ENCODE results near the gene ZMYND19.

ZMYND19 gene

DNA sequence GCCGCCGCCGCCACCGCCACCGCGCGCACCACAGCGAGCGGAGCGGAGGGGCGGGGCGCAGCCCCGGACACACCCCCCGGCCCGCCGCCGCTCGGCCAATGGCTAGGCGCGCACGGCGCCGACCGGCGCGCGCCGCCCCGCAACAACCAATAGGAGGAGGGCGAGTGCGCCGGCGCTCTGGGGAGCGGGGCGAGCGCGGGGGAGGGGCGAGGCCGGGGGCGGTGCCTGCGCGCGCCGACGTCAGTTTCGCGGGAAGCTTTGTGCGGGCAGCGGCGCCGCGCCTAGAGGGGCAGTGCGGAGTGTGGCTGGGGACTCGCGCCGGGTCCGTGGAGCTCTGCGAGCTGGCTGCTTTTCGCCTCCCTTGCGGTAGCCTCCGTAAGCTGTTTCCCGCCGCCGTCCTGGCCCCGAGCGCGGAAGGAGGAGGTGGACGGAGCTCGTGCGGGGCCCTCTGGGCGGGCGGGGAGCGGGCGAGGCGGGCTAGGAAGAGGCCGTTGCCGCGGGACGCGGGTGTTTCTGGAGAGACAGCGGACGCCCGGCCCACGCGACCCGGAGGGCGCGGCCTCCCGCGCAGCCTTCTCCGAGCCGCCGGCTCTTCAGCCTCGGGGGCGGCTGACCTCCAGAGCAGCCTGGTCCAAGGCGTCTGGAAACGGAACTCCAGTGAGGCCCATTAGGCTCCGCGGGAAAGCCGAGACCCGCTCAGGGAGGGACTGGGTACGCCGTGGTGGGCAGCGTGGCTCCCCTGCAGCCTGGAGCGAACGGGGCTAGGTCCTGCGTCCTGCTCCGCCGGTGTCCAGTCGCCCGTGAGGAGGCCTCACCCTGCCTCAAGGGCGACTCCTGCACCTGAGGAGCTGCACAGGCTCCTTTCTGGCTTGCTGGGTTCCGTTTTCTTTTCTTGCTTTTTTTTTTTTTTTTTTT, at the start of gene ZMYND19:
Gene ZMYND19 (minus strand): TSS at position 44 of the 915 bp plus-strand sequence. CDS start 249 bp downstream, outside the sequence.
- Histone ChIP-seq H3K4me2 (ENCODE audit: low read depth, low read length) (peak within 1 kb of the TSS; percentile 100), H3K4me1 (ENCODE audit: low read length) (peaks cover 6% of the 10 kb centered on the region), H3K4me3 (ENCODE audit: low read length) (peak within 1 kb of the TSS; percentile 93), H3K79me2 (ENCODE audit: low read length) (peaks cover 36% of the 10 kb centered on the region), H3K36me3 (replicated peaks; ENCODE audit: insufficient read depth, low read length) (peaks cover 6% of the 10 kb centered on the region; the same call in 1 of the 2 replicates), H2AFZ (ENCODE audit: low read length) (peak within 1 kb of the TSS; percentile 82), H3K9ac (ENCODE audit: low read length) (peak within 1 kb of the TSS; percentile 87), H3F3A (ENCODE audit: insufficient read depth, low read length) (no peaks in the 10 kb centered on the region), H3K27me3 (replicated peaks; ENCODE audit: insufficient read depth, low read length) (no peaks in the 10 kb centered on the region), H3K9me3 (replicated peaks; ENCODE audit: insufficient read depth, low read length) (no peaks in the 10 kb centered on the region), H3K27ac (ENCODE audit: low read length) (peak within 1 kb of the TSS; percentile 13; the same call in 1 of the 2 replicates), H3K9me2 (replicated peaks; ENCODE audit: insufficient read depth, low read length) (no peaks in the 10 kb centered on the region), H4K20me1 (ENCODE audit: insufficient read depth, low read length) (no peaks in the 10 kb centered on the region; the same call in 1 of the 2 replicates)
- peak; percentile 87 for DNase-seq
- TF ChIP-seq CTCF (IDR thresholded peaks at IDR 0.05; ENCODE audit: low read length) (no peak), EZH2phosphoT487 (IDR thresholded peaks at IDR 0.05; ENCODE audit: low read length) (no peak), EZH2 (optimal IDR thresholded peaks at IDR 0.05; ENCODE audit: low read depth, low read length) (no peak)

DNA sequence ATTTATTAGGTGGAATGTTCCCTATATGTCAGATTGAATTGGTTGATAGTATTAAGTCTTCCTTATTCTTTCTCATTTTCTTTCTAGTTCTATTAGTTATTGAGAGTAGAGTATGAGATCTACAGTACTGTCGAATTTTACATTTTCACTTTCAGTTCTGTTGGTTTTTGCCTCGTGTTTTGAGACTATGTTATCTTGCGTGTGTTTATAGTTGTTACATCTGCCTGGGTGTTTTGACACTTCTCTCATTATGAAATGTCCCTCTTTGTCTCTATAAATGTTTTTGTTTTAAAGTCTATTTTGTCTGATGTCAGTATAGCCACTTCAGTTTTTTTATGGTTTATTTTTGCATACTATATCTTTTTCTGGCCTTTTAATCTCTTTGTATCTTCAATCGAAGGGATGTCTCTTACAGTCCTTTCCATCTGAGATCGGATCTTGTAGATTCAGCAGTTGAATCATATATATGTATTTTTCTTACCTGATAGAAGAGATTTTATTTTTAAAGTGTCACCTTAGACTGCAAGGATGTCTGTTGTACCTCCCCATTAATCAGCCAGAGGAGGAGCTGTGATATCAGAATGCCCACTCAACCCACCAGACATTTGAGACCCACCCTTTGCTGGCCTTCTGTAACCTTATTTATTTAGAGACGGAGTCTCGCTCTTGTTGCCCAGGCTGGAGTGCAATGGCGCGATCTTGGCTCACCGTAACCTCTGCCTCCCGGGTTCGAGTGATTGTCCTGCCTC, 49.2 kb upstream of the ZMYND19 start:
- H3K4me3 ChIP-seq (ENCODE audit: low read length): peak overlapping the region; percentile 46
- 0 out of 2 replicates have a peak overlapping the region, but pooled peaks have one; percentile 0 for H2AFZ ChIP-seq (ENCODE audit: low read length)
- peak overlapping the region; percentile 43; the same call in 1 of the 2 replicates for H3K9ac ChIP-seq (ENCODE audit: low read length)
- TF ChIP-seq EZH2phosphoT487 (IDR thresholded peaks at IDR 0.05; ENCODE audit: low read length) (no peak), CTCF (IDR thresholded peaks at IDR 0.05; ENCODE audit: low read length) (peak; percentile 2; the same call in 1 of the 2 replicates), EZH2 (optimal IDR thresholded peaks at IDR 0.05; ENCODE audit: low read depth, low read length) (no peak)
- no peaks in the 10 kb centered on the region for H3K9me2 ChIP-seq (replicated peaks; ENCODE audit: insufficient read depth, low read length)
- H3K27ac ChIP-seq (ENCODE audit: low read length): peak overlapping the region; percentile 26; the same call in 1 of the 2 replicates
- peaks cover 4% of the 10 kb centered on the region; the same call in 1 of the 2 replicates for H3F3A ChIP-seq (ENCODE audit: insufficient read depth, low read length)
- no peaks in the 10 kb centered on the region for H3K36me3 ChIP-seq (replicated peaks; ENCODE audit: insufficient read depth, low read length)
- H4K20me1 ChIP-seq (ENCODE audit: insufficient read depth, low read length): no peaks in the 10 kb centered on the region; the same call in 1 of the 2 replicates
- H3K27me3 ChIP-seq (replicated peaks; ENCODE audit: insufficient read depth, low read length): no peaks in the 10 kb centered on the region
- H3K4me2 ChIP-seq (ENCODE audit: low read depth, low read length): peak overlapping the region; percentile 47
- H3K79me2 ChIP-seq (ENCODE audit: low read length): peaks cover 89% of the 10 kb centered on the region
- H3K4me1 ChIP-seq (ENCODE audit: low read length): peaks cover 6% of the 10 kb centered on the region; the same call in 1 of the 2 replicates
- no peaks in the 10 kb centered on the region for H3K9me3 ChIP-seq (replicated peaks; ENCODE audit: insufficient read depth, low read length)
- DNase-seq: peak; percentile 73

- Histone ChIP-seq H3K79me2 (ENCODE audit: low read length) (peaks cover 92% of the 10 kb centered on the region), H4K20me1 (ENCODE audit: insufficient read depth, low read length) (no peaks in the 10 kb centered on the region; the same call in 1 of the 2 replicates), H2AFZ (ENCODE audit: low read length) (no peak overlapping the region), H3K4me3 (ENCODE audit: low read length) (peak overlapping the region; percentile 46; the same call in 1 of the 2 replicates), H3K27me3 (replicated peaks; ENCODE audit: insufficient read depth, low read length) (no peaks in the 10 kb centered on the region), H3F3A (ENCODE audit: insufficient read depth, low read length) (peaks cover 4% of the 10 kb centered on the region; the same call in 1 of the 2 replicates), H3K27ac (ENCODE audit: low read length) (peak overlapping the region; percentile 26; the same call in 1 of the 2 replicates), H3K36me3 (replicated peaks; ENCODE audit: insufficient read depth, low read length) (no peaks in the 10 kb centered on the region), H3K9ac (ENCODE audit: low read length) (peak overlapping the region; percentile 43; the same call in 1 of the 2 replicates), H3K9me3 (replicated peaks; ENCODE audit: insufficient read depth, low read length) (no peaks in the 10 kb centered on the region), H3K9me2 (replicated peaks; ENCODE audit: insufficient read depth, low read length) (no peaks in the 10 kb centered on the region), H3K4me2 (ENCODE audit: low read depth, low read length) (peak overlapping the region; percentile 47), H3K4me1 (ENCODE audit: low read length) (peaks cover 6% of the 10 kb centered on the region; the same call in 1 of the 2 replicates)
- TF ChIP-seq CTCF (IDR thresholded peaks at IDR 0.05; ENCODE audit: low read length): no peak
- no peak for TF ChIP-seq EZH2 (optimal IDR thresholded peaks at IDR 0.05; ENCODE audit: low read depth, low read length)
- TF ChIP-seq EZH2phosphoT487 (IDR thresholded peaks at IDR 0.05; ENCODE audit: low read length): no peak
- DNase-seq: no peak
These were observed 48.4 kb upstream of the ZMYND19 start for GRCh38 chr9:137638680-137639079.

Data from MM.1S (cell line).